Measurements from ENCODE around the gene GNRH2. TPM values are rescaled to one million over a fixed set of nuclear protein-coding genes. Genes with fewer than 3 reads are reported as not detected.
A peak's percentile ranks its signal among the peaks of the same experiment; 100 is the strongest.
"Not testable (repeated sequence)": the region's sequence is repeated elsewhere in the genome, so short reads cannot be mapped to it uniquely, and the experiment has no call there.

GNRH2 gene
- total and polyA plus RNA-seq, 2 experiments from 2014 or later: 27.0 to 131 TPM

DNA sequence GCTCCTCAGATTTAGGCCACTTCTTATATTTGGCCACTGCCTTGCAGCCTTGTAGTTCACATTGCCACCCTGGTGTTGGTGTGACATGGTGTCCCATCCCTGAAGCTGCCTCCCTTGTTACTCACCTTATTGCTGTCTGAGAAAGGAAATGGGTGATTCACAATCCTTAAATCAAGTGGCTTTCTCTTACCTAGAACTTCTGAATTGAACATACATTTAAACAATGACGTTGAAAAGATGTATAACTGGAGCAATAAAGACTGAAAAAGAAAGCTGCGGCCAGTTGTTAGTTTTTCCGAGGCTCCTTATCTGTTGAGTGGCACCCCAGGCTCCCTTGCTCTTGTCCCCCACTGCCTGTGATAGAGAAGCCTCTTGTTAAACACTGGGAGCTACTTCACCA, 28.8 kb upstream of the GNRH2 start:
- no peak overlapping the region for H3K4me2 ChIP-seq
- H3K4me3 ChIP-seq: no peak overlapping the region
- H2AFZ ChIP-seq: no peak overlapping the region
- H3K9me2 ChIP-seq (replicated peaks; ENCODE audit: insufficient read depth): no peaks in the 10 kb centered on the region
- peaks cover 10% of the 10 kb centered on the region for H3K4me1 ChIP-seq (ENCODE audit: insufficient read depth)
- H3K36me3 ChIP-seq (replicated peaks; ENCODE audit: insufficient read depth, low read depth): no peaks in the 10 kb centered on the region
- H3K9me3 ChIP-seq (ENCODE audit: low read depth): no peaks in the 10 kb centered on the region
- H3K27ac ChIP-seq: no peak overlapping the region
- no peaks in the 10 kb centered on the region for H4K20me1 ChIP-seq (ENCODE audit: insufficient read depth, poor library complexity, severe bottlenecking)
- no peak for TF ChIP-seq EZH2phosphoT487 (IDR thresholded peaks at IDR 0.05; ENCODE audit: low read depth, severe bottlenecking, unreplicated experiment)
- no peak for TF ChIP-seq EZH2 (IDR thresholded peaks at IDR 0.05; ENCODE audit: borderline replicate concordance)
- TF ChIP-seq, protein P1, sequence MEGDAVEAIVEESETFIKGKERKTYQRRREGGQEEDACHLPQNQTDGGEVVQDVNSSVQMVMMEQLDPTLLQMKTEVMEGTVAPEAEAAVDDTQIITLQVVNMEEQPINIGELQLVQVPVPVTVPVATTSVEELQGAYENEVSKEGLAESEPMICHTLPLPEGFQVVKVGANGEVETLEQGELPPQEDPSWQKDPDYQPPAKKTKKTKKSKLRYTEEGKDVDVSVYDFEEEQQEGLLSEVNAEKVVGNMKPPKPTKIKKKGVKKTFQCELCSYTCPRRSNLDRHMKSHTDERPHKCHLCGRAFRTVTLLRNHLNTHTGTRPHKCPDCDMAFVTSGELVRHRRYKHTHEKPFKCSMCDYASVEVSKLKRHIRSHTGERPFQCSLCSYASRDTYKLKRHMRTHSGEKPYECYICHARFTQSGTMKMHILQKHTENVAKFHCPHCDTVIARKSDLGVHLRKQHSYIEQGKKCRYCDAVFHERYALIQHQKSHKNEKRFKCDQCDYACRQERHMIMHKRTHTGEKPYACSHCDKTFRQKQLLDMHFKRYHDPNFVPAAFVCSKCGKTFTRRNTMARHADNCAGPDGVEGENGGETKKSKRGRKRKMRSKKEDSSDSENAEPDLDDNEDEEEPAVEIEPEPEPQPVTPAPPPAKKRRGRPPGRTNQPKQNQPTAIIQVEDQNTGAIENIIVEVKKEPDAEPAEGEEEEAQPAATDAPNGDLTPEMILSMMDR (IDR thresholded peaks at IDR 0.05; ENCODE audit: poor library complexity): no peak
- DNase-seq (ENCODE audit: low spot score): no peak
- no peaks in the 10 kb centered on the region for H3K79me2 ChIP-seq
- no peaks in the 10 kb centered on the region for H3K27me3 ChIP-seq
- 71% methylated on average over 3 of the region's 3 CpGs for WGBS (ENCODE audit: low lambda C conversion rate, missing lambda C conversion rate)

DNA sequence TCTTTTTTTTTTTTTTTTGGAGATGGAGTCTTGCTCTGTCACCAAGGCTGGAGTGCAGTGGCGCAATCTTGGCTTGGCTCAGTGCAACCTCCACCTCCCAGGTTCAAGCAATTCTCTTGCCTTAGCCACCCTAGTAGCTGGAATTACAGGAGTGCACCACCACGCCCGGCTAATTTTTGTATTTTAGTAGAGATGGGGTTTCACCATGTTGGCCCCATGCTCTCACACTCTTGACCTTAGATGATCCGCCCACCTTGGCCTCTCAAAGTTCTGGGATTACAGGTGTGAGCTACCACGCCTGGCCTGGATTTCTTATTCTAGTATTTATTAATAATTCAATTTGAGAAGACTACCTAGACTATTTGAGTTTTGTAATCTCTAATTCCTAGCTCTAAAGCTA, 28.1 kb upstream of the GNRH2 start:
- H3K4me1 ChIP-seq (ENCODE audit: insufficient read depth); H4K20me1 ChIP-seq (ENCODE audit: insufficient read depth, poor library complexity, severe bottlenecking); H3K27ac ChIP-seq; H3K9me2 ChIP-seq (replicated peaks; ENCODE audit: insufficient read depth); H3K36me3 ChIP-seq (replicated peaks; ENCODE audit: insufficient read depth, low read depth); H3K4me2 ChIP-seq; H3K9me3 ChIP-seq (ENCODE audit: low read depth); H2AFZ ChIP-seq; H3K4me3 ChIP-seq; DNase-seq (ENCODE audit: low spot score); H3K79me2 ChIP-seq; H3K27me3 ChIP-seq: not testable (repeated sequence)
- WGBS (ENCODE audit: low lambda C conversion rate, missing lambda C conversion rate): 97% methylated on average over 5 of the region's 5 CpGs

DNA sequence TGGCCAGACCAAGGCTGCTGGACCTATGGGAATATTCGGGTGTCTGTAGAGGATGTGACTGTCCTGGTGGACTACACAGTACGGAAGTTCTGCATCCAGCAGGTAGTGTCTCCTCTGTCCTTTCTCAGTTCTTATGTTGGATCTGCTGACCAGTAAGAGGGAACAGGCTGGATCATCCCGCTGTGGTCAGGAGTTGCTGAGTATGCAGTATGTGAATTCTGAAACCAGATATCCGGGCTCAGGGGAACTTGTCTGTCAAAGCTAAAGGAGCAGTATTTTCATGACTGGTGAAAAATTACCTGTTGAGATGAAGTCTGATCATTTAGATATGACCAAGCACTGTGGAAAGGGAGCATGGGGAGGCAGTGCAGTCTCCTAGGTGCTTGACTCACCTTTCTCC, 22.1 kb upstream of the GNRH2 start:
- no peak for DNase-seq (ENCODE audit: low spot score)
- TF ChIP-seq EZH2phosphoT487 (IDR thresholded peaks at IDR 0.05; ENCODE audit: low read depth, severe bottlenecking, unreplicated experiment) (no peak), EZH2 (IDR thresholded peaks at IDR 0.05; ENCODE audit: borderline replicate concordance) (no peak)
- TF ChIP-seq, protein P1 (IDR thresholded peaks at IDR 0.05; ENCODE audit: poor library complexity): no peak
- Histone ChIP-seq H3K79me2 (no peaks in the 10 kb centered on the region), H3K9me3 (ENCODE audit: low read depth) (no peaks in the 10 kb centered on the region), H3K27ac (peak overlapping the region; percentile 91), H3K27me3 (no peaks in the 10 kb centered on the region), H2AFZ (no peak overlapping the region), H3K4me3 (no peak overlapping the region), H3K4me2 (no peak overlapping the region), H3K4me1 (ENCODE audit: insufficient read depth) (peaks cover 38% of the 10 kb centered on the region), H4K20me1 (ENCODE audit: insufficient read depth, poor library complexity, severe bottlenecking) (no peaks in the 10 kb centered on the region), H3K36me3 (replicated peaks; ENCODE audit: insufficient read depth, low read depth) (no peaks in the 10 kb centered on the region), H3K9me2 (replicated peaks; ENCODE audit: insufficient read depth) (no peaks in the 10 kb centered on the region)
- WGBS (ENCODE audit: low lambda C conversion rate, missing lambda C conversion rate): 83% methylated on average over 4 of the region's 4 CpGs

DNA sequence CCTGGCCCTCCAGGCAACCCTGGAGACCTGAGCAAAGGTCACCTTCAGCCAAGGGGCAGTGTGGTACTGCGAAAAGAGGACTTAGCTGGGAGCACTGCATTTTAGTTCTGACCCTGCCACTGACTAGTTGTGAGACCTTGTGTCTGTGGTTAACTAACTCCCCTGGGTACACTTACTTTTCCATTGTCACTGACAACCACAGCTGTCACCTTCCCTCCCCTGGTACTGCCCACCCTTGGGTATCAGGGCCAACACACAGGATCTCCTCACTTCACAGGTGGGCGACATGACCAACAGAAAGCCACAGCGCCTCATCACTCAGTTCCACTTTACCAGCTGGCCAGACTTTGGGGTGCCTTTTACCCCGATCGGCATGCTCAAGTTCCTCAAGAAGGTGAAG, 21.6 kb upstream of the GNRH2 start:
- no peaks in the 10 kb centered on the region for H4K20me1 ChIP-seq (ENCODE audit: insufficient read depth, poor library complexity, severe bottlenecking)
- no peaks in the 10 kb centered on the region for H3K79me2 ChIP-seq
- DNase-seq (ENCODE audit: low spot score): no peak
- WGBS (ENCODE audit: low lambda C conversion rate, missing lambda C conversion rate): 98% methylated on average over 5 of the region's 5 CpGs
- H3K4me2 ChIP-seq: no peak overlapping the region
- H3K9me3 ChIP-seq (ENCODE audit: low read depth): no peaks in the 10 kb centered on the region
- H3K4me1 ChIP-seq (ENCODE audit: insufficient read depth): peaks cover 38% of the 10 kb centered on the region
- TF ChIP-seq, protein P1 (IDR thresholded peaks at IDR 0.05; ENCODE audit: poor library complexity): no peak
- TF ChIP-seq EZH2 (IDR thresholded peaks at IDR 0.05; ENCODE audit: borderline replicate concordance) (no peak), EZH2phosphoT487 (IDR thresholded peaks at IDR 0.05; ENCODE audit: low read depth, severe bottlenecking, unreplicated experiment) (no peak)
- H3K4me3 ChIP-seq: no peak overlapping the region
- no peak overlapping the region for H2AFZ ChIP-seq
- peak overlapping the region; percentile 91 for H3K27ac ChIP-seq
- no peaks in the 10 kb centered on the region for H3K27me3 ChIP-seq
- no peaks in the 10 kb centered on the region for H3K9me2 ChIP-seq (replicated peaks; ENCODE audit: insufficient read depth)
- no peaks in the 10 kb centered on the region for H3K36me3 ChIP-seq (replicated peaks; ENCODE audit: insufficient read depth, low read depth)

DNA sequence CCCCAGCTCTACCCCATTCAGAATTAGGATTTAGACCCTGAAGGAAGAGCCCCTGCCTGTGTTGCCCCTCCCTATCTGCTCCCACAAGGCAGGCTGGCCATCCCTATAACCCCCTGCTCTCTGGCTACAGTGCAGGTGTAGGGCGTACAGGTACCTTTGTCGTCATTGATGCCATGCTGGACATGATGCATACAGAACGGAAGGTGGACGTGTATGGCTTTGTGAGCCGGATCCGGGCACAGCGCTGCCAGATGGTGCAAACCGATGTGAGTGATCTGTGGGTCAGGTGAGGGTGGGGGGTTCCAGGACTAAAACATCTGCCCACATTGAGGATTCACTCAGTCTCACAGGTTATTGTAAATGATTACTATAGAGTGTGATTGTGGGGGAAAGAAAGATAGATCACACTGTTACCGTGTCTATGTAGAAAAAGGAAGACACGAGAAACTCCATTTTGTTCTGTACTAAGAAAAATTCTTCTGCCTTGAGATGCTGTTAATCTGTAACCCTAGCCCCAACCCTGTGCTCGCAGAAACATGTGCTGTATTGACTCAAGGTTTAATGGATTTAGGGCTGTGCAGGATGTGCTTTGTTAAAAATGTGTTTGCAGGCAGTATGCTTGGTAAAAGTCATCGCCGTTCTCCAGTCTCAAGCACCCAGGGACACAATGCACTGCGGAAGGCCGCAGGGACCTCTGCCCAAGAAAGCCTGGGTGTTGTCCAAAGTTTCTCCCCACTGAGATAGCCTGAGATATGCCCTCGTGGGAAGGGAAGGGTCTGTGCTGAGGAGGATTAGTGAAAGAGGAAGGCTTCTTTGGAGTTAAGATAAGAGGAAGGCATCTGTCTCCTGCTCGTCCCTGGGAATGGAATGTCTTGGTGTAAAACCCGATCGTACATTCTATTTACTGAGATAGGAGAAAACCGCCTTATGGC, 20.6 kb upstream of the GNRH2 start:
- not testable (repeated sequence) for H2AFZ ChIP-seq; H3K27me3 ChIP-seq; H4K20me1 ChIP-seq (ENCODE audit: insufficient read depth, poor library complexity, severe bottlenecking); H3K4me3 ChIP-seq; H3K79me2 ChIP-seq; H3K36me3 ChIP-seq (replicated peaks; ENCODE audit: insufficient read depth, low read depth); H3K9me2 ChIP-seq (replicated peaks; ENCODE audit: insufficient read depth); H3K9me3 ChIP-seq (ENCODE audit: low read depth); DNase-seq (ENCODE audit: low spot score)
- WGBS (ENCODE audit: low lambda C conversion rate, missing lambda C conversion rate): 46% methylated on average over 20 of the region's 20 CpGs
- H3K4me2 ChIP-seq: peak overlapping the region; percentile 57
- peaks cover 38% of the 10 kb centered on the region for H3K4me1 ChIP-seq (ENCODE audit: insufficient read depth)
- H3K27ac ChIP-seq: peak overlapping the region; percentile 91
